ENCODE results near the gene REEP6.
"Not testable (repeated sequence)": the region's sequence is repeated elsewhere in the genome, so short reads cannot be mapped to it uniquely, and the experiment has no call there.

Gene REEP6

GRCh38 chr19:1490311-1491113 lies 469 bp upstream of the REEP6 start, which contains the start of gene PCSK4:
Gene PCSK4, minus strand, starts transcription at chr19:1490350. Its CDS starts 4 bp downstream, at chr19:1490346.
- DNase-seq (ENCODE audit: low read depth): peak; percentile 97

- DNase-seq (ENCODE audit: low read depth): no peak
Measured at GRCh38 chr19:1491849-1492170, 829 bp downstream of the REEP6 start.

GRCh38 chr19:1492474-1493006 lies 1.6 kb downstream of the REEP6 start:
- no peak for DNase-seq (ENCODE audit: low read depth)

GRCh38 chr19:1494115-1494815 lies 3.3 kb downstream of the REEP6 start:
- DNase-seq (ENCODE audit: low read depth): no peak

- DNase-seq (ENCODE audit: low read depth): no peak
Measured at GRCh38 chr19:1495051-1495798, 4.2 kb downstream of the REEP6 start.

- no peak for DNase-seq (ENCODE audit: low read depth)
Measured at GRCh38 chr19:1495799-1496713, 5.1 kb downstream of the REEP6 start.

GRCh38 chr19:1496714-1497577 lies 6.0 kb downstream of the REEP6 start:
- DNase-seq (ENCODE audit: low read depth): no peak

GRCh38 chr19:1497578-1498235 lies 6.7 kb downstream of the REEP6 start:
- no peak for DNase-seq (ENCODE audit: low read depth)

GRCh38 chr19:1499231-1499630 lies 8.2 kb downstream of the REEP6 start:
- DNase-seq (ENCODE audit: low read depth): not testable (repeated sequence)

GRCh38 chr19:1501200-1501595 lies 10.2 kb downstream of the REEP6 start:
- no peak for DNase-seq (ENCODE audit: low read depth)

GRCh38 chr19:1502433-1503088 lies 11.6 kb downstream of the REEP6 start:
- no peak for DNase-seq (ENCODE audit: low read depth)

- DNase-seq (ENCODE audit: low read depth): peak; percentile 31
Measured at GRCh38 chr19:1503089-1503924, 12.3 kb downstream of the REEP6 start.

- no peak for DNase-seq (ENCODE audit: low read depth)
Measured at GRCh38 chr19:1503925-1504773, 13.2 kb downstream of the REEP6 start.

- no peak for DNase-seq (ENCODE audit: low read depth)
Measured at GRCh38 chr19:1505012-1505411, 14.0 kb downstream of the REEP6 start.

- no peak for DNase-seq (ENCODE audit: low read depth)
Measured at GRCh38 chr19:1505991-1506881, 15.3 kb downstream of the REEP6 start.

GRCh38 chr19:1507192-1507660 lies 16.2 kb downstream of the REEP6 start:
- no peak for DNase-seq (ENCODE audit: low read depth)

Measured in stimulated activated CD8-positive, alpha-beta memory T cell treated with anti-CD3 and anti-CD28 coated beads, Interleukin-15, amount 100 ng/mL, for 1 hour (primary cell).